MCF 10A (cell line): Measurements from ENCODE around the gene PRICKLE4. TPM values are rescaled to one million over a fixed set of nuclear protein-coding genes. Genes with fewer than 3 reads are reported as not detected.

ENCODE experiments used
- BruUV-seq: library from RNA; stranded (reverse); fragments of 400-500 nt; replicated peaks from 2 replicates; lab custom pipeline; 2021; lab: Mats Ljungman, UMichigan
- CTCF ChIA-PET: fragments of 300-600 bp; sonication (Branson Sonifier 250); formaldehyde crosslinking; extraction: SDS; loops from one replicate; lab custom pipeline; 2021; ENCODE audit warnings: antibody characterized with exemption, inconsistent platforms; lab: Yijun Ruan, JAX
- POLR2A ChIA-PET: fragments of 300-600, 350-650 bp; sonication (Branson Sonifier 250); formaldehyde crosslinking; extraction: SDS; loops from one replicate; lab custom pipeline; 2020; ENCODE audit warnings: antibody characterized with exemption, inconsistent platforms; lab: Yijun Ruan, JAX
- DNase-seq: peaks from one replicate; pipeline ENCODE4 v3.0.0-alpha.2; 2018; ENCODE audit not compliant: unreplicated experiment
- H3K27ac Mint-ChIP-seq: one replicate; pipeline ENCODE4 v1.8.0; 2022; ENCODE audit warnings: mild to moderate bottlenecking, low read depth, mixed read lengths; ENCODE audit not compliant: unreplicated experiment
- H3K27me3 Mint-ChIP-seq: one replicate; pipeline ENCODE4 v1.8.0; 2022; ENCODE audit warnings: mixed read lengths; ENCODE audit not compliant: insufficient read depth, unreplicated experiment
- H3K36me3 Mint-ChIP-seq: one replicate; pipeline ENCODE4 v1.8.0; 2022; ENCODE audit warnings: mild to moderate bottlenecking, moderate library complexity, mixed read lengths; ENCODE audit not compliant: insufficient read depth, unreplicated experiment
- H3K4me1 Mint-ChIP-seq: one replicate; pipeline ENCODE4 v1.8.0; 2022; ENCODE audit warnings: mixed read lengths; ENCODE audit not compliant: insufficient read depth, unreplicated experiment
- H3K4me3 Mint-ChIP-seq: one replicate; pipeline ENCODE4 v1.8.0; 2022; ENCODE audit warnings: mild to moderate bottlenecking, moderate library complexity, mixed read lengths; ENCODE audit not compliant: unreplicated experiment
- H3K9me3 Mint-ChIP-seq: one replicate; pipeline ENCODE4 v1.8.0; 2022; ENCODE audit warnings: mixed read lengths; ENCODE audit not compliant: unreplicated experiment
- intact Hi-C: fragments of 100-400 bp; cut with micrococcal nuclease; formaldehyde crosslinking; loops from 2 replicates; pipeline ENCODE4 v1.14.1; 2022
- total RNA-seq: library from RNA; stranded (reverse); gene quantifications from 2 replicates; pipeline ENCODE4 v1.2.3, GENCODE V29; 2022
- TF ChIP-seq, protein P1 (sequence below): fragments of 200-600 bp; IDR thresholded peaks from one replicate; pipeline ENCODE4 v1.8.0; 2022; ENCODE audit warnings: antibody characterized with exemption, mild to moderate bottlenecking; ENCODE audit not compliant: unreplicated experiment

PRICKLE4 gene
- total RNA-seq, 1 experiment from 2014 or later = 0.93 TPM

DNA sequence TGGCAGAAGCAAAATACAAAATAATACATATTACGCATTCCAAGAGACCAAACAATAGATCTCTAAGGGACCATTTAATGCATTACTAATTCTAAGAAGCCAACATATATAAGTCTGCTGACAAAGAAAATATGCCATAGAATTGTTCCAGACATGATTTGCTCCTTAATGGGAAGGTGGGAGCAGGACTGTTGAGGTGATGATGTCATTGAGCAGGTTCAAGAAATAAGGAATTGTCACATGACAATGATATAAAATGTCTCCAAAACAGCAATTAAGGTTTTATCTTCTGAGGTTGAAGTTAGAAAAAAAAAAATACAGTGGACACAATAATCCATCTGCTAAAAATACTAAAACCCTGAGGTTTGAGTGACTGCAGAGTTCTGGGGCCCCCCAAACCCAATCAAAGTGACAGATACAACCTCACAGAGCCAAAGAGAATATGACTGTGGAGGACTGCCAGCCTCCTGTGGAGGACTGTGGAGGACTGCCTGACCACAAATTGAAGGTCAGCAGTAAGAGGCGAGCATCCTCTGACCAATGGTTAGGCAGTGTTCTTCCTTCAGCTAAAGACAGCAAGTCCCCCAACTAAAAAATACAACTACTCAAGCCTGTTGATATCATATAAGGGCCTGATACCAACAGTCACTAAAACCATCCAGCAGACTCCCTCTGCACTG is 45.9 kb downstream of the PRICKLE4 start:
- Mint-ChIP-seq H3K36me3 (no peaks in the 10 kb centered on the region), H3K27ac (no peak overlapping the region), H3K4me1 (no peaks in the 10 kb centered on the region), H3K9me3 (no peaks in the 10 kb centered on the region), H3K4me3 (no peak overlapping the region), H3K27me3 (no peaks in the 10 kb centered on the region)
- DNase-seq = no peak
- ChIA-PET CTCF (no interaction called here), POLR2A (interaction anchor here (1.3 kb wide), 1 partner anchor 13 kb away, joined by 3 read pairs; no protein-coding TSS in a partner anchor)
- BruUV-seq = no TSS peak
- TF ChIP-seq, protein P1, sequence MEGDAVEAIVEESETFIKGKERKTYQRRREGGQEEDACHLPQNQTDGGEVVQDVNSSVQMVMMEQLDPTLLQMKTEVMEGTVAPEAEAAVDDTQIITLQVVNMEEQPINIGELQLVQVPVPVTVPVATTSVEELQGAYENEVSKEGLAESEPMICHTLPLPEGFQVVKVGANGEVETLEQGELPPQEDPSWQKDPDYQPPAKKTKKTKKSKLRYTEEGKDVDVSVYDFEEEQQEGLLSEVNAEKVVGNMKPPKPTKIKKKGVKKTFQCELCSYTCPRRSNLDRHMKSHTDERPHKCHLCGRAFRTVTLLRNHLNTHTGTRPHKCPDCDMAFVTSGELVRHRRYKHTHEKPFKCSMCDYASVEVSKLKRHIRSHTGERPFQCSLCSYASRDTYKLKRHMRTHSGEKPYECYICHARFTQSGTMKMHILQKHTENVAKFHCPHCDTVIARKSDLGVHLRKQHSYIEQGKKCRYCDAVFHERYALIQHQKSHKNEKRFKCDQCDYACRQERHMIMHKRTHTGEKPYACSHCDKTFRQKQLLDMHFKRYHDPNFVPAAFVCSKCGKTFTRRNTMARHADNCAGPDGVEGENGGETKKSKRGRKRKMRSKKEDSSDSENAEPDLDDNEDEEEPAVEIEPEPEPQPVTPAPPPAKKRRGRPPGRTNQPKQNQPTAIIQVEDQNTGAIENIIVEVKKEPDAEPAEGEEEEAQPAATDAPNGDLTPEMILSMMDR = no peak
- intact Hi-C loops = no loop called here

DNA sequence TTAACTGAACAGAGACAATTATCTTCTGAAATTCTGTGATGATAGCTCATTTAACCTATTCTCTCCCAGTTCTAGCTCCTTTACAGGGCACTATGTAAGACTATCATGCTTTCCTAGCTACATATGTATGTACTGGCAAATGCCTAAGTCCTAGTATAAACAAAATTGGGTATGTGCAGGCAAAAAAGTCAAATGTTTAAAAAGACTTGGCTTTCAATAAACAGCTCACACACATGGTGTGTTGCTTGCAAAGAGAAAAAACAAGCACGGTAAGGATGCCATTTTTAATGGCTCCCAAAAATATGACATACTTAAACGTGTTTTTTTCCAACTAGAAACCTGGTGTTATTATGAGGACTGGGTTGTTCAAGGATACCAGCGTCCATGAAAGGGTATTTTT is 51.7 kb downstream of the PRICKLE4 start:
- DNase-seq = no peak
- H3K4me3 Mint-ChIP-seq = no peak overlapping the region
- peaks cover 13% of the 10 kb centered on the region for H3K9me3 Mint-ChIP-seq
- intact Hi-C loops = no loop called here
- ChIA-PET CTCF (interaction anchor here (0.9 kb wide), 1 partner anchor 31 kb away, joined by 4 read pairs; no protein-coding TSS in a partner anchor), POLR2A (interaction anchor here (0.9 kb wide), 1 partner anchor 89 kb away, joined by 5 read pairs; the partner anchor contains the start of genes BYSL and MED20)
- TF ChIP-seq, protein P1 = no peak
- no peaks in the 10 kb centered on the region for H3K4me1 Mint-ChIP-seq
- H3K36me3 Mint-ChIP-seq = peaks cover 5% of the 10 kb centered on the region
- H3K27ac Mint-ChIP-seq = no peak overlapping the region
- no peaks in the 10 kb centered on the region for H3K27me3 Mint-ChIP-seq
- BruUV-seq = no TSS peak

DNA sequence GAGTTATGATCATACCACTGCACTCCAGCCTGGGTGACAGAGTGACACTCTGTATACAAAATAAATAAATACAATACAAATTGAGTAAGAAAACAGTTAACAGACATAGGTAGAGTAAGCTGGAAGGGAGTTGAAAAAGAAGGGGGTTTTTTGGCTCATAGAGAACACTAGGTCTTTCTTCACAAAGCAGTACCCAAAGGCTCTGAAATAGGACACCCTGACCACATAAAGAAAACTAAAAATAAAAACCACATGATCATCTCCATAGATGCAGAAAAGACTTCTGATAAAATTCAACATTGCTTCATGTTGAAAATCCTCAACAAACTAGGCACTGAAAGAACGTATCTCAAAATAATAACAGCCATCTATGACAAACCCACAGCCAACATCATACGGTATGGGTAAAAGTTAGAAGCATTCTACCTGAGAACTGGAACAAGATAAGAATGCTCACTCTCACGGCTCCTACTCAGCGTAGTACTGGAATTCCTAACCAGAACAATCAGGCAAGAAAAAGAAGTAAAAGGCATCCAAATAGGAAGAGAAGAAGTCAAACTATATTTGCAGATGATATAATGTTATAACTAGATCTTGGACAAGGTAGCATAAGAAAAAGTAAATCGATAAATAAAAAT is 55.6 kb downstream of the PRICKLE4 start:
- H3K27ac Mint-ChIP-seq = no peak overlapping the region
- ChIA-PET CTCF (interaction anchor here (0.6 to 1.1 kb wide), 3 partner anchors 85 to 208 kb away, joined by 3 to 4 read pairs (median 4); partner anchors contain the start of genes BYSL and MED20), POLR2A (no interaction called here)
- BruUV-seq = no TSS peak
- DNase-seq = no peak
- no peak overlapping the region for H3K4me3 Mint-ChIP-seq
- TF ChIP-seq, protein P1 = no peak
- intact Hi-C loops = no loop called here
- no peaks in the 10 kb centered on the region for H3K4me1 Mint-ChIP-seq
- no peaks in the 10 kb centered on the region for H3K27me3 Mint-ChIP-seq
- H3K9me3 Mint-ChIP-seq = peaks cover 15% of the 10 kb centered on the region
- H3K36me3 Mint-ChIP-seq = peaks cover 8% of the 10 kb centered on the region

DNA sequence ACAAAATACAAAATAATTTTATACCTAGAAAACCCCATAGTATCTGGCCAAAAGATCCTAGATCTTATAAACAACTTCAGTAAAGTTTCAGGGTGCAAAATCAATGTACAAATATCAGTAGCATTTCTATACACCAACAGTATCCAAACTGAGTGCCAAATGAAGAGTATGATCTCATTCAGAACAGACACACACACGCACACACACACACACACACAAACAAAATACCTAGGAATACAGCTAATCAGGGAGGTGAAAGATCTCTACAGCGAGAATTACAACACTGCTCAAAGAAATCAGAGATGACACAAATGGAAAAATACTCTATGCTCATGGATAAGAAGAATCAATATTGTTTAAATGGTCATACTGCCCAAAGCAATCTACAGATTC is 56.1 kb downstream of the PRICKLE4 start:
- BruUV-seq = no TSS peak
- TF ChIP-seq, protein P1 = no peak
- peaks cover 9% of the 10 kb centered on the region for H3K36me3 Mint-ChIP-seq
- H3K4me1 Mint-ChIP-seq = no peaks in the 10 kb centered on the region
- H3K27ac Mint-ChIP-seq = no peak overlapping the region
- DNase-seq = no peak
- ChIA-PET POLR2A (no interaction called here), CTCF (interaction anchor here (0.5 to 0.9 kb wide), 3 partner anchors 83 to 208 kb away, joined by 3 read pairs; partner anchors contain the start of genes BYSL and MED20)
- intact Hi-C loops = no loop called here
- peaks cover 15% of the 10 kb centered on the region for H3K9me3 Mint-ChIP-seq
- no peaks in the 10 kb centered on the region for H3K27me3 Mint-ChIP-seq
- no peak overlapping the region for H3K4me3 Mint-ChIP-seq
